GM23338 (cell line): ENCODE results near the gene SLC38A10. TPM values are rescaled to one million over a fixed set of nuclear protein-coding genes. Genes with fewer than 3 reads are reported as not detected.
"Not testable (repeated sequence)": the region's sequence is repeated elsewhere in the genome, so short reads cannot be mapped to it uniquely, and the experiment has no call there.

ENCODE experiments used
- ATAC-seq: fragments of 200-7000 bp; cut with Tn5 transposase; 3 replicates; pipeline ENCODE4 v1.9.1; 2020
- DNase-seq: peaks from one replicate; pipeline ENCODE4 v3.0.0-alpha.2; 2015; ENCODE audit warnings: low spot score
- H2AFZ ChIP-seq: fragments of 200-600 bp; sonication (generic); 2 replicates; pipeline ENCODE4 v1.8.0; 2016; ENCODE audit warnings: antibody characterized with exemption, mild to moderate bottlenecking, moderate library complexity
- H3F3A ChIP-seq: fragments of 200-600 bp; sonication (generic); replicated peaks from 2 replicates; pipeline ENCODE4 v1.8.0; 2017; ENCODE audit warnings: antibody characterized with exemption, mixed run types, low read depth
- H3K27ac ChIP-seq: fragments of 200-600 bp; sonication (generic); 2 replicates; pipeline ENCODE4 v1.6.1; 2016; ENCODE audit warnings: low read depth
- H3K27me3 ChIP-seq: fragments of 200-600 bp; sonication (generic); 2 replicates; pipeline ENCODE4 v1.8.0; 2016; ENCODE audit warnings: mild to moderate bottlenecking, mixed run types, moderate library complexity; ENCODE audit not compliant: insufficient read depth
- H3K36me3 ChIP-seq: fragments of 200-600 bp; sonication (generic); 2 replicates; pipeline ENCODE4 v1.8.0; 2016; ENCODE audit warnings: mild to moderate bottlenecking; ENCODE audit not compliant: insufficient read depth
- H3K4me1 ChIP-seq: fragments of 200-600 bp; sonication (generic); 2 replicates; pipeline ENCODE4 v1.8.0; 2016; ENCODE audit warnings: mild to moderate bottlenecking, moderate library complexity; ENCODE audit not compliant: insufficient read depth
- H3K4me2 ChIP-seq: fragments of 200-600 bp; sonication (generic); 2 replicates; pipeline ENCODE4 v1.7.1; 2017; ENCODE audit warnings: mixed run types
- H3K4me3 ChIP-seq: fragments of 200-600 bp; sonication (generic); 2 replicates; pipeline ENCODE4 v1.6.1; 2016; ENCODE audit warnings: mixed run types
- H3K79me2 ChIP-seq: fragments of 200-600 bp; sonication (generic); replicated peaks from 2 replicates; pipeline ENCODE4 v1.8.0; 2017; ENCODE audit warnings: mild to moderate bottlenecking; ENCODE audit not compliant: insufficient read depth
- H3K9me2 ChIP-seq: fragments of 200-600 bp; sonication (generic); 2 replicates; pipeline ENCODE4 v1.8.0; 2017; ENCODE audit not compliant: insufficient read depth
- H4K20me1 ChIP-seq: fragments of 200-600 bp; sonication (generic); replicated peaks from 2 replicates; pipeline ENCODE4 v1.8.0; 2017; ENCODE audit warnings: mild to moderate bottlenecking; ENCODE audit not compliant: insufficient read depth
- H3K27ac Mint-ChIP-seq: 2 replicates; pipeline ENCODE4 v1.8.0; 2020; ENCODE audit warnings: inconsistent platforms, mild to moderate bottlenecking, moderate library complexity, mixed read lengths
- H3K27me3 Mint-ChIP-seq: 3 replicates; pipeline ENCODE4 v1.8.0; 2022; ENCODE audit warnings: low read depth, mild to moderate bottlenecking, moderate library complexity, mixed read lengths, inconsistent platforms; ENCODE audit not compliant: insufficient read depth, poor library complexity
- H3K36me3 Mint-ChIP-seq: 3 replicates; pipeline ENCODE4 v1.8.0; 2021; ENCODE audit warnings: low read depth, mild to moderate bottlenecking, inconsistent platforms, moderate library complexity, mixed read lengths
- H3K4me1 Mint-ChIP-seq: 3 replicates; pipeline ENCODE4 v1.8.0; 2020; ENCODE audit warnings: mild to moderate bottlenecking, inconsistent platforms, mixed read lengths
- H3K4me3 Mint-ChIP-seq: 3 replicates; pipeline ENCODE4 v1.8.0; 2021; ENCODE audit warnings: moderate library complexity, mild to moderate bottlenecking, inconsistent platforms, mixed read lengths
- H3K9me3 Mint-ChIP-seq: 3 replicates; pipeline ENCODE4 v1.8.0; 2020; ENCODE audit warnings: moderate library complexity, mild to moderate bottlenecking, inconsistent platforms, mixed read lengths
- CREB1 ChIP-seq: fragments of 250-450 bp; sonication (Bioruptor Pico); IDR thresholded peaks from 2 replicates; pipeline ENCODE4 v1.5.0; 2020; ENCODE audit warnings: low read depth, mild to moderate bottlenecking, moderate library complexity
- ETS1 ChIP-seq: IDR thresholded peaks from 2 replicates; pipeline ENCODE4 v1.6.1; 2016; ENCODE audit warnings: antibody characterized with exemption
- EZH2 ChIP-seq: fragments of 200-600 bp; sonication (generic); IDR thresholded peaks from one replicate; pipeline ENCODE4 v1.8.0; 2017; ENCODE audit warnings: antibody characterized with exemption, mild to moderate bottlenecking, low read depth; ENCODE audit not compliant: unreplicated experiment
- EZH2phosphoT487 ChIP-seq: fragments of 200-600 bp; sonication (generic); IDR thresholded peaks from one replicate; pipeline ENCODE4 v1.8.1; 2018; ENCODE audit warnings: antibody characterized with exemption; ENCODE audit not compliant: unreplicated experiment
- JUNB ChIP-seq: IDR thresholded peaks from one replicate; pipeline ENCODE4 v1.6.1; 2016; ENCODE audit warnings: antibody characterized with exemption; ENCODE audit not compliant: unreplicated experiment
- REST ChIP-seq: IDR thresholded peaks from one replicate; pipeline ENCODE4 v1.6.1; 2018; ENCODE audit warnings: antibody characterized with exemption; ENCODE audit not compliant: unreplicated experiment
- STAT1 ChIP-seq: IDR thresholded peaks from one replicate; pipeline ENCODE4 v1.6.1; 2016; ENCODE audit warnings: antibody characterized with exemption; ENCODE audit not compliant: unreplicated experiment
- ZNF114 ChIP-seq: fragments of 250-450 bp; sonication (Bioruptor Pico); IDR thresholded peaks from 2 replicates; pipeline ENCODE4 v1.5.0; 2020; ENCODE audit warnings: mild to moderate bottlenecking, moderate library complexity
- ZNF331 ChIP-seq: fragments of 250-450 bp; sonication (Bioruptor Pico); IDR thresholded peaks from 2 replicates; pipeline ENCODE4 v1.5.0; 2020; ENCODE audit warnings: low read depth, mild to moderate bottlenecking, moderate library complexity
- polyA plus RNA-seq: library from polyadenylated mRNA; unstranded; fragments of >200 nt; fragmentation: Nextera tagmentation; extraction: Ambion mirVana; gene quantifications from 2 replicates; pipeline ENCODE4 v1.2.1, GENCODE V29; 2016
- total RNA-seq: library from RNA; depleted of rRNA; stranded (reverse); fragments of >200 nt; shearing (Covaris generic); gene quantifications from 2 replicates; pipeline ENCODE4 v1.2.3, GENCODE V29; 2014

SLC38A10 gene
- total and polyA plus RNA-seq, 2 experiments from 2014 or later: 17.1 to 55.8 TPM

- Histone ChIP-seq H3K4me3 (no peak overlapping the region), H3K9me2 (no peaks in the 10 kb centered on the region), H3K79me2 (no peaks in the 10 kb centered on the region), H2AFZ (no peak overlapping the region), H3K4me1 (peaks cover under 1% of the 10 kb centered on the region; the same call in 1 of the 2 replicates), H3K4me2 (no peak overlapping the region), H3K27me3 (0 out of 2 replicates have a peak, but pooled peaks cover 1% of the 10 kb centered on the region), H3K36me3 (no peaks in the 10 kb centered on the region), H4K20me1 (no peaks in the 10 kb centered on the region), H3F3A (no peaks in the 10 kb centered on the region), H3K27ac (no peak overlapping the region)
- H3K36me3 Mint-ChIP-seq: peaks cover 12% of the 10 kb centered on the region
- DNase-seq (no peak), ATAC-seq (no peak)
- no peak overlapping the region for H3K27ac Mint-ChIP-seq
- no peak overlapping the region for H3K4me3 Mint-ChIP-seq
- 0 out of 3 replicates have a peak, but pooled peaks cover under 1% of the 10 kb centered on the region for H3K4me1 Mint-ChIP-seq
- H3K9me3 Mint-ChIP-seq: no peaks in the 10 kb centered on the region; the same call in 2 of the 3 replicates
- H3K27me3 Mint-ChIP-seq: peaks cover 4% of the 10 kb centered on the region
- no peak for TF ChIP-seq JUNB
- TF ChIP-seq ZNF114: no peak
Observed at GRCh38 chr17:81228834-81229665, 66.1 kb downstream of the SLC38A10 start.

- Histone ChIP-seq H3K4me3 (no peak overlapping the region), H2AFZ (no peak overlapping the region), H3K36me3 (no peaks in the 10 kb centered on the region), H3K4me1 (peaks cover 5% of the 10 kb centered on the region; the same call in 1 of the 2 replicates), H3K9me2 (no peaks in the 10 kb centered on the region), H3K27me3 (0 out of 2 replicates have a peak, but pooled peaks cover 3% of the 10 kb centered on the region), H3K4me2 (no peak overlapping the region), H4K20me1 (no peaks in the 10 kb centered on the region), H3K79me2 (no peaks in the 10 kb centered on the region), H3F3A (no peaks in the 10 kb centered on the region), H3K27ac (no peak overlapping the region)
- Mint-ChIP-seq H3K36me3 (peaks cover 12% of the 10 kb centered on the region), H3K27ac (no peak overlapping the region), H3K4me1 (peaks cover 6% of the 10 kb centered on the region), H3K9me3 (no peaks in the 10 kb centered on the region; the same call in 2 of the 3 replicates), H3K4me3 (no peak overlapping the region), H3K27me3 (peaks cover 3% of the 10 kb centered on the region)
- DNase-seq: no peak
- TF ChIP-seq ZNF331 (no peak), REST (no peak), JUNB (no peak), STAT1 (no peak), EZH2 (no peak), ETS1 (no peak), EZH2phosphoT487 (no peak), CREB1 (CRISPR knock-in tag) (no peak)
- no peak for ATAC-seq
Observed at GRCh38 chr17:81228420-81228819, 66.7 kb downstream of the SLC38A10 start.

GRCh38 chr17:81227630-81228029 lies 67.5 kb downstream of the SLC38A10 start:
- H3K9me2 ChIP-seq, H2AFZ ChIP-seq, H3F3A ChIP-seq, H3K36me3 ChIP-seq, H3K4me1 ChIP-seq, H3K27ac ChIP-seq, H3K4me1 Mint-ChIP-seq, H3K4me3 Mint-ChIP-seq, H3K4me3 ChIP-seq, H3K79me2 ChIP-seq, H3K27ac Mint-ChIP-seq, H4K20me1 ChIP-seq, H3K4me2 ChIP-seq, H3K27me3 ChIP-seq, DNase-seq, H3K9me3 Mint-ChIP-seq, ATAC-seq, H3K27me3 Mint-ChIP-seq: not testable (repeated sequence)
- H3K36me3 Mint-ChIP-seq: peaks cover 12% of the 10 kb centered on the region
